GM18868 (cell line): ENCODE data around the gene NME4.
"Not testable (repeated sequence)": the region's sequence is repeated elsewhere in the genome, so short reads cannot be mapped to it uniquely, and the experiment has no call there.

ENCODE experiments used
- ATAC-seq: cut with Tn5 transposase; IDR thresholded peaks from one replicate; pipeline ENCODE4 v1.9.1; 2021; ENCODE audit warnings: mild to moderate bottlenecking, moderate library complexity; ENCODE audit not compliant: unreplicated experiment

The NME4 gene

DNA sequence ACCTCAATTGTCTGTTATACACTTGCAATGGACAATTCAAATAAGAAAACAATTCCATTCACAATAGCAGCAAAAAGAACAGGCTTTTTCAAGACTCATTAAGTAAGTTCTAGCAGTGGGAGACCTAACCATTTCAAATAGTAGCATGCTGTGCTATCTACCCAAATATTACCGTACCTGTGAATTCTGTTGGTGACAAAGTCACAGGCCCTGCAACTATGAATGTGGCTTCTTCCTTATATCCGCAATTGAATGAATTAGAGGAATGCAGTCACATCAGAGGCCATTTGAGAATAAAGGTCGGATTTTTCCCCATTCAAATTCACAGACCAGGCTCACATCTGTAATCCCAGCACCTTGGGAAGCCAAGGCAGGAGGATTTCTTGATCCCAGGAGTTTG lies 800 bp upstream of the NME4 start:
- no peak for ATAC-seq

DNA sequence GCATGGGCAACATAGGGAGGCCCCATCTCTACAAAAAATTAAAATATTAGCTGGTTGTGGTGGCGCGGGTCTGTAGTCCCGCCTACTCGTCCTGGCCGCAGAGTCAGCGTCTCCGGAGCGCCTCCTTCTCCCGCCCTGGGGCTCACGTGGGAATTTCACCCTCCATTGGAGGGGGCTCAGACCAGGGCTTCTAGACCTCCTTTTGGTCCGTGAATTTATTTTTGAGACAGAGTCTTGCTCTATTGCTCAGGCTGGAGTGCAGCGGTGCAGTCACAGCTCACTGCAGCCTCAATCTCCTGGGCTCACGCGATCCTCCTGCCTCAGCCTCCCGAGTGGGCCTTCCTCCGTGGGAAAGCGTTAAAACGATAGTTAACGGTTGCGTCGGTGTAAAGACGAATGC lies 394 bp upstream of the NME4 start:
- no peak for ATAC-seq

DNA sequence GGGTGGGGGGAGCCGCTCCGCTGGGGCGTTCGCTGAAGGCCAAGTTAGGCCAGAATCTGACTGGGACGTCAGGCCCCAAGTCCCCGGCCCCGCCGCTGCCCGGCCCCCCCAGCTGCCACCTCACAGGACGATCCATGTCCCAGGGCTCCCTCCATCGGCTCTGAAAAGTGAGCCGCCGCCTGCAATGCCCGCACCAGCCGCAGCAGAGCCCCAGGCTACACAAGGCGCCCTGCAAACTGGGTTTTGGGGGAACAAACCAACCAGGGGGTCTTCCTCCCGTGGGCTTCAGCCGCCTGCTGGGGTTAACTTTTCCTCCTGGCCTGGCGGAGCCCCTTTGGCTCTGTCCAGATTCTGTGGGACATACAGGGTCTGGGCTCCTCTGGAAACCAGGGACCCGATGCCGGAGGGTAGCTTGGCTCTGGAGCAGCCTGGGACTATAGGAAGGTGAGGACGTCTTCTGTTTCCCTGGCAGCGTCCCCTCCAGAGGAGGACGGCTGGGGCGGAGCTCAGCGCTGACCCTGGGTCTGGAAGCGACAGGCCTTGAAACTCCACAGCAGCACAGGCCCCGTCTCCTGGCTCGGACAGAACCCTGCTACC lies 835 bp downstream of the NME4 start:
- ATAC-seq: no peak

DNA sequence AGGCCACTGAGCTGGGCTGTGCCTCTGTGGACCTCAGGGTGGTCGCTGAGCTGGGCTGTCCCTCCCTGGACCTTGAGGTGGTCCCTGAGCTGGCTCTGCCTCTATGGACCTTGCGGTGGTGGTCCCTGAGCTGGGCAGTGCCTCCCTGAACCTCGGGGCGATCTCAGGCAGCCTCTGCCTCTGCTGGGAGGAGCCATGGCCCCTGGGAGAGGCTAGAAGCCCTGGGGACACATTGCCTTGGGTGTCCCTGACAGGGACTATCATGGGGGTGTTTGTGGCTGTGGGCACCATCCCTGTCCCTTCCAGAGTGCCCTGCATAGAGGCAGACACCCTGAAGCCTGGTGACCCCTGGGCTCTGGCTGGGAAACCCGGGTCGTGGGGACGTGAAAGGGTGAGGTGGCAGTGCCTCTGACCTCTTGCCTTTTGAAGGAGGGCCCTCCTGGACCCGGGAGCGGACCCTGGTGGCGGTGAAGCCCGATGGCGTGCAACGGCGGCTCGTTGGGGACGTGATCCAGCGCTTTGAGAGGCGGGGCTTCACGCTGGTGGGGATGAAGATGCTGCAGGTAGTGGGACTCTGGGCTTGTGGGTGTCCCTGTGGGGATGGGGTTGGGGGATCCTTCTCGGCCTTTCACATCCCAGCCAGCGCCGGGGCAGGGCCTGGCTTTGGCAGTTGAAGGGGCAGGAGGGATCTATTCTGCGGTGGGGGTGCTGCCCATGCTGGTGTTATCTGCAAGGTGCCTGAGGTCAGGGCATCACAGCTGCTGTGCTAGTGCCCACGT lies 1.8 kb downstream of the NME4 start:
- ATAC-seq: no peak

DNA sequence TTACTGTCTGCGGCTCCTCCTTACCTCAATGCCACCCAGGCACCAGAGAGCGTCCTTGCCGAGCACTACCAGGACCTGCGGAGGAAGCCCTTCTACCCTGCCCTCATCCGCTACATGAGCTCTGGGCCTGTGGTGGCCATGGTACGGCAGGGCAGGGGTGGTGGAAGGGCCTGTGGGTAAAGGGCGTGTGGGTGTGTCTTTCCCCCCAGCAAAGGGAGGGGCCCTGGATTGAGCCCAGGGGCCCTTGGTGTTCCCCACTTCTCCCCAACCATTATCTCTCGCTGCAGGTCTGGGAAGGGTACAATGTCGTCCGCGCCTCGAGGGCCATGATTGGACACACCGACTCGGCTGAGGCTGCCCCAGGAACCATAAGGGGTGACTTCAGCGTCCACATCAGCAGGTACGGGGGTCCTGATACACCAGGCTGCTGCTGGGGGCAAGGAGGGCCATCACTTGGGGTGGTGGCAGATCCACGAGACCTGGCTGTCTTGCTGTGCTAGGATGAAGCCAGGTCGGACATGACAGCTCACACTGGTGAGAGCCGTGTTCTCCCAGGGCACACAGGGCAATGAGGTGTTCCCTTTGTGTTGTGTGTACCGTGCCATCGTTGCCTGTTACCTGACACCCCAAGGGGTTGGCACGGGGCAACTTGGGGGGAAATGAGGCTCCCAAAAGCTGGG lies 2.5 kb downstream of the NME4 start:
- ATAC-seq: no peak

DNA sequence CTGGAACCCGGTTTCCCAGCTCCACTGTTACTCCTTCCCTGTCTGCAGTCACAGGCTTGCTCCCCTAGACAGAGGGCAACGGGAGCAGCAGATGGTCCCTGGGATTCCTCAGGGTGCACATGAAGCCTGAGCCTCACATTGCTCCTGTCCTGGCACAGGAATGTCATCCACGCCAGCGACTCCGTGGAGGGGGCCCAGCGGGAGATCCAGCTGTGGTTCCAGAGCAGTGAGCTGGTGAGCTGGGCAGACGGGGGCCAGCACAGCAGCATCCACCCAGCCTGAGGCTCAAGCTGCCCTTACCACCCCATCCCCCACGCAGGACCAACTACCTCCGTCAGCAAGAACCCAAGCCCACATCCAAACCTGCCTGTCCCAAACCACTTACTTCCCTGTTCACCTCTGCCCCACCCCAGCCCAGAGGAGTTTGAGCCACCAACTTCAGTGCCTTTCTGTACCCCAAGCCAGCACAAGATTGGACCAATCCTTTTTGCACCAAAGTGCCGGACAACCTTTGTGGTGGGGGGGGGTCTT lies 3.1 kb downstream of the NME4 start:
- no peak for ATAC-seq

DNA sequence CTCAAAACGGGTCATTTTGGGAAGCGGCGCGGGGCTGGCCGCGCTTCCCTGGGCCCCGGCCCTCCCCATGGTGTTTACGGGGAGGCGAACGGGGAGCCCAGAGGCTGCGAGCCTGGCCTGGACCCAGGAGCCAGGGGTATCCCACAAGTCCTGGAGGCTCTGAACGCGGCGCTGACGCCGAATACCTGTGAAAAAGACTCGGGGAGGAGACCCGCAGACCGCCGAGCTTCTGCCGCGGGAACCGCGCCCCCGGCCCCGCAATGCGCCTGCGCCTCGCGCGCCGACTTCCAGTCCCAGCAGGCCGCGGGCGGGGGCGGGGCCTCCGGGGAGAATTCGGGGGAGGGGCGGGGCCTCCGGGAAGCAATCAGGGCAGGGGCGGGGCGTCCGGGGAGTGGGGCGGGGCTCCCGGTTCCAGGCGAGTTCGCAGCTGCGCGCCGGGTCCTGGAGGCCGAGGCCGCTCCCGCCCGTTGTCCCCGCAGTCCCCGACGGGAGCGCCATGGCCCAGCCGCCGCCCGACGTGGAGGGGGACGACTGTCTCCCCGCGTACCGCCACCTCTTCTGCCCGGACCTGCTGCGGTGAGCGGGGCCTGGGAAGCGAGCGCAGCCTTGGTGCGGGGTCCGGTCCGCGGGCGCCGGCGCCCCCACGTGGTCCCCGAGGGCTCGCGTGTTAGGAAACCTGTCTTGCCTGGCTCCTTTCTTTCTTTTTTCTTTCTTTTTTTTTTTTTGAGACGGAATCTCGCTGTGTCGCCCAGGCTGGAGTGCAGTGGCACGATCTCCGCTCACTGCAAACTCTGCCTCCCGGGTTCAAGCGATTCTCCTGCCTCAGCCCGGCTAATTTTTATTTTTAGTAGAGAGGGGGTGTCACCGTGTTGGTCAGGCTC lies 4.7 kb downstream of the NME4 start, which contains the start of gene DECR2:
Gene DECR2 (plus strand): TSS at position 418 of the 881 bp plus-strand sequence. CDS start 79 bp downstream, at position 497.
- ATAC-seq: peak; percentile 59

DNA sequence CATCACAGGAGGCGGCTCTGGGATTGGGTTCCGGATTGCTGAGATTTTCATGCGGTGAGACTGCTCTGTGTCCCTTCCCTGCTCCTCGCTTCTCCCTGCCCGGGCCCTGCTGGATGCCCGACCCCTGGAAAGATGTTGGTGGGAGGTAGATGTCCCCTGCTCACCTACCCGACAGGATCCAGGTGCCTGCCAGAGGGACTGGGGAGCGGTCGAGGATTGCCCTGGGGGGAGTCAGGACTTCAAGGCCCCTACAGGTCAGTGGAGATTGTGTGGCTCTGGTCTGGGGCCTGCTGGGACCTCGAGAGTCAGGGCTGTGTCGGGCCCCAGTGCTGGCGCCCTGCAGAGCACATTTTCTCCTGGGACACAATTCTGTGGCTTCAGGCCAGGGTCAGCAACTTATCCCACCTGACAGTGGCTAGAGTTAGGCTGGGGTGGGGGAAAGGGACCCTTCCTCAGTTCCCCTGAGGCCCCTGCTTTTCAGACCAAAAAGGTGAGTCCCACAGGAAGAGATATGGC lies 8.0 kb downstream of the NME4 start:
- ATAC-seq: no peak

DNA sequence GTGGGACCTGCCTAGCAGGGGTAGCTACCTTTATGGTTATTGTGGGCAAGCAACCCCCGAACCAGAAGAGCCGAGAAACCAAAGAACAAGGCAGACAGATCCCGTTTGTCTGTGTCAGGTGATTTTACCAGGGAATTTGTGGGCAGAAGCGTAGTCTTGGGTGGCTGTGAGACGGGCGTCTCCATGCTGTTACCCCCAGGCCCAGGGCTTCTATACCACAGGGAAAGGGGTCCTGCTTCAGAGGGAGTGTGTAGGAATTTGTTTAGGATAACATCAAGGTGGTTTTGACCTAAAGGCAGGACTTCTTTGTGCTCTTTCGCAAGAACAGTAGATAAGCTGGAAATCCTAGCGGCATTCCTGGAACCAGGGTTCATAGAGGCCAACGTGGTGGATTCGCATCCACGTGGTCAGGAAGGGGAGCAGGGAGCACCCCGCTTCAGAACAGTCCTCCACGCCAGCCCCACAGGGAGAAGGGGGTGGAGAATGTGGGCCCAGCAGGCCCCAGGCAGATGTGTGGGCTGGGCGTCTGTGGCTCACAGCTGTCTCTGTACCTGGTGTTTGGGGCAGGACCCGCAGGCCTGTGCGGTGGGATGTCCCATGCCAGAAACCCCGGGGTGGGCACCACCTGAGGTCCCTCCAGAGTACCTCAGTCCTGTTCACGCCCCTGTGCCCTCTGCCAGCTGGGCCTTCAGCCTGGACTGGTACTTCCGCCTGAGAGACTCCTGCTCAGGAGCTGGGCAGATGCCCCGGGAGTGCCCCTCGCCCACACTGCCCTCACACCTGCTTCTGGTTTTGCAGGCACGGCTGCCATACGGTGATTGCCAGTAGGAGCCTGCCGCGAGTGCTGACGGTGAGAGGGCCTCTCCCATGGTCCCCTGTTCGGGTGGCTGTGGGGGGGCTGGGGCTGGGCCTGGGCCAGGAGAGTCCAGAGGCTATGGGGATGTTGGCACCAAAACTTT lies 8.8 kb downstream of the NME4 start:
- no peak for ATAC-seq

DNA sequence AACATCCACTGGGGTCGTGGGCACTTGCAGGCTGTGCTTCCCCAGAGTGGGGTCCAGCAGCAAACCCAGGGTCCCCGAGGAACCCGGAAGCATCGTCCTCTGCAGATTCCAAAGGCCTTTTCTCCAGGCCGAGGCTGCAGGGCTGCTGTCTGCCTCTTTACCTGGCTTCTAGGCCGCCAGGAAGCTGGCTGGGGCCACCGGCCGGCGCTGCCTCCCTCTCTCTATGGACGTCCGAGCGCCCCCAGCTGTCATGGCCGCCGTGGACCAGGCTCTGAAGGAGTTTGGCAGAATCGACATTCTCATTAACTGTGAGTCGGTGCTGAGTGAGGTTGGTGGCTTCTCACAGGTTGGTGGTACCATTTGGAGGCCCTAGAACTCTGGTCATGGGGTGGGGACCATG lies 10.3 kb downstream of the NME4 start:
- ATAC-seq: no peak

DNA sequence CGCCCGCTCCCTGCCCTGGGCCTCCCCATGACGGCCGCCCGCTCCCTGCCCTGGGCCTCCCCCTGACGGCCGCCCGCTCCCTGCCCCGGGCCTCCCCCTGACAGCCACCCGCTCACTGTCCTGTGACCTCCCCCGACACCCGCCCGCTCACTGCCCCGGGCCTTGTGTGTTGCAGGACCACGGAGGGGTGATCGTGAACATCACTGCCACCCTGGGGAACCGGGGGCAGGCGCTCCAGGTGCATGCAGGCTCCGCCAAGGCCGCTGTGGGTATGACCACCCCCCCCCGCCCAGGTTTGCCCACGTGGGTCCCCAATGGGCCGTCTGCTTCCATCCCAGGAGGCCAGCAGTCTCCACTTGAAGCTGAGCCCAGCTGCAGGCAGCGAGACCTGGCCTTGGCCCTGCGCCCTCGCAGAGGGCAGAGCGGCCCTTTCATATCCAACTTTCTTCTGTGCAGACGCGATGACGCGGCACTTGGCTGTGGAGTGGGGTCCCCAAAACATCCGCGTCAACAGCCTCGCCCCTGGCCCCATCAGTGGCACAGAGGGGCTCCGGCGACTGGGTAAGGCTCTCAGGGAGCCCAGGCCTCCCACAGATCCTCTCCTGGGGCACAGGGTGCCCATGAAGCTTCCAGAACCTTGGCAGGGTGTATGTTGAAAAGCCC lies 13.6 kb downstream of the NME4 start:
- no peak for ATAC-seq

DNA sequence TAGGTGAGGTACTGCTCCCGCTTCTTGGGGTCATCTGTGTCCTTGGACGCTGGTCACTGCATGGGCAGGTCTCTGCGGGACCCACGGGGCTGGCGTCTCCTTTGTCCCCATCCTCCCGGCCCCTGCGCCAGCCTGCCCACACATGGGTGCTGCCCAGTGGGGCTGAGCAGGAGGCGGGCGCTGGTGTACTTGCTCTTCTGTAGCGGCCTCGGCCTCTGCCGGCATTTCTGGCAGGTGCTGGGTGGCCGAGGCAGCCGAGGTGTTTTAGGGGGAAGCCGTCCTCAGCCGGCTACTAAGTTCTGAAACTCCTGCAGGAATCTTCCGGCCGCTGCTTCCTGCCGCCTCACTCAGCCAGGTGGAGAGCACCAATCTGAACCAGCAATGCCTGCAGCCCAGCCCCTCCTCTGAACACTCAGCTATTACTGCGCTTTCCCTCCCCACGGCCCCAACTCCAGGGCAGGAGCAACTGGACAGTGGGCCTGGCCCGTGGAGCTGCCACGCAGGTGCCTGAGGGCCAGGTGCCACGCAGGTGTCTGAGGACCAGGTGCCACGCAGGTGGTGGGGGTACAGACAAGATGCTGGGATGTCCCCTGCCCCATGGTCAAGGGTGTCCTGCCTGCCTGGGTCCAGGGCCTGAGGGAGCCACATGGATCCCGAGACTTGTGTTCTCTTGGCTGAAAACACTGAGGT lies 14.7 kb downstream of the NME4 start:
- ATAC-seq: no peak

DNA sequence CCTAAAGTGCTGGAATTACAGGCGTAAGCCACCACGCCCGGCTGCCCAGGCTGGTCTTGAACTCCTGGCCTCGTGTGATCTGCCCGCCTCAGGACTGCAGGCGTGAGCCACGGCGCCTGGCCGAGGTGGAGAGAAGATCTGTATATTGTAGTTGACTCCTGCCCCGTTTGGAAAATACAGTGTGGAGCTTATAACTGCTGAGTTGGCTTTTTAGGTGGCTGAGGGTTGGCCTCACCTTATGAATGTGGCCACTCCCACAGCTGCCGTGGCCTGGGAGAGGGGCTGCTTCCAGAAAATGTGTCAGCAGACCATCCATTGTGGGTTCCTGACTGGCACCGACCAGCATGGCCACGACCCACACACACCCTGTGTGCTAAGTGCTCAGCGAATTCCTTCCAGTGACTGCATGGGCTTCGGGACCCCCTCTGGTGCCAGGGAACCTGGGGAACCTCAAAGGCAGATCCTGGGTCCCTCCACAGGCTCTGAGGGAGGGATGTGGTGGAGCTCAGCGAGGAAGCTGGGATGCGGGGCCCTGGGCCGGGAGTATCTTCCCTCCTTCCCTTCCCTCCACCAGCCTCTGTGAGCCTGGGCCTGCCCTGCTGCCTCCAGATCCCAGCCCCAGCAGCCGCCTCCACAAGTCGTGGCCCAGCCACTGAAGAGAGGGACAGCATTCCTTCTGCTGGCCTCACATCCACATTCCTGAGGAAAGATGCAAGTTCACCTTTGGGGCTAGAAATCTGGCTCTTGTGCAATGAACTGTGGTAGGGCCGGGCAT lies 17.6 kb downstream of the NME4 start:
- ATAC-seq: no peak

DNA sequence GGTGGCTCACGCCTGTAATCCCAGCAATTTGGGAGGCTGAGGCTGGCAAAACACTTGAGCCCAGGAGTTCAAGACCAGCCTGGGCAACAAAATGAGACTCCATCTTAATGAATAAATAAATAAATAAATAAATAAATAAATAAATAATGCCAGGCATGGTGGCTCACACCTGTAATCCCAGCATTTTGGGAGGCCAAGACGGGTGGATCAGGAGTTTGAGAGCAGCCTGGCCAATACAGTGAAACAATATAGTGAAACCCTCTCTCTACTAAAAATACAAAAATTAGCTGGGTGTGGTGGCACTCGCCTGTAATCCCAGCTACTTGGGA lies 18.1 kb downstream of the NME4 start:
- ATAC-seq: not testable (repeated sequence)

DNA sequence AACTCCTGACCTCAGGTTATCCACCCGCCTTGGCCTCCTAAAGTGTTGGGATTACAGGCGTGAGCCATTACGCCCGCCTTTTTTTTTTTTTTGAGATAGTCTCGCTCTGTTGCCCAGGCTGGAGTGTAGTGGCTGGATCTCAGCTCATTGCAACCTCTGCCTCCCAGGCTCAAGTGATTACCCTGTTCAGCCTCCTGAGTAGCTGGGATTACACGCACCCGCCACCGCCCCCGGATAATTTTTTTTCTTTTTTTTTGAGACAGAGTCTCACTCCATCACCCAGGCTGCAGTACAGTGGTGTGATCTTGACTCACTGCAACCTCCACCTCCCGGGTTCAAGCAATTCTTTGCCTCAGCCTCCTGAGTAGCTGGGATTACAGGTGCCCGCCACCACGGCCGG lies 25.2 kb downstream of the NME4 start:
- not testable (repeated sequence) for ATAC-seq

DNA sequence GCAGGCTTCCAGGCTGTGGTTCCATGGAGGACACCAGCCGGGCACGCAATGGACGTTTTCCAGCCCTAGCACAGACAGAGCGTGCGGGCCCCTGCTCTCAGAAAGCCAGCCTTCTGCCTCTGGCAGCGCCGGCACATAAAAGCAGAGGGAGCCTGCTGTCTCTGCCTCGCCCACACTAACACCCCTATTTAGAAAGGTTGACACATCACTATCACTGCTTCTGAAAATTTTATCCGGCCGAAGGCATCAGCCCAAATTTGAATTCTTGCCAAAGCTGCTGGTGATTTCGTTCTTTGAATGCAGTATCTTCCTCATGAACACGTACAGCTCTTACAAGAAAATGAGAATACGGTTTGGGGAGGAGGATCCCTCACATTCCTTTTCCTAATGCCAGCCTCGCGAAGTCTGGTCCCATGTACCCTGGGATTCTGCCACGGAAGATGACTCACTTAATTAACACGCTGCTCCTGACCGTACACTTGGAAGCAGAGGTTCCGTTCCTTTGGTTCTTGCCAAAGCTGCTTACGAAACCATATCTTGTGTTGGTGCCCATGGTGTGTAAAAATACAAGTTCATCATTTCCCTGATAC lies 27.1 kb downstream of the NME4 start:
- no peak for ATAC-seq

DNA sequence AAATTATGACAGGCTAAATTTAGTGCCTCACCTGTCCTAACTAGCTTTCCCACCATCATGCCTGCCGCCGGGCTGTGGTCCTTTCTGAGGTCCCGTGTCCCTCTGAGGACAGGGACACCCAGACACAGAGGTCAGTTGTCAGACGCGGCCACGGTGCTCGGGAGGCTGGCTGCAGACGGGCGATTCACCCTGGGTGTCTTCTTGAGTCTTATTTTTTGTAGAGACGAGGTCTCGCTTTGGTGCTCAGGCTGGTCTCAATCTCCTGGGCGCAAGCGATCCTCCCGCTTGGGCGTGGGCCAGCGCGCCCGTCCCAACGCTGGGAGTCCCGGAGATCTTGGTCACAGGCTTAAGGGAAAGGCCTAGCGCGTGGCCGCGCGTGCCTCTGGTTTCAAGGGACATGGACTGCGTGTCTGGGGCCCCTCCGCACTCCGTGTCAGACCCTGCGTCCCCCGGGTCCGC lies 27.7 kb downstream of the NME4 start:
- no peak for ATAC-seq
